CD4-positive, alpha-beta T cell treated with Interleukin-6 at 100 ng/mL for 8 hours (primary cell): ENCODE results near the gene GPLD1.

Experiments
- DNase-seq: peaks from one replicate; pipeline ENCODE4 v3.0.0-alpha.2; 2020; ENCODE audit warnings: mixed read lengths, low spot score

Gene GPLD1

GRCh38 chr6:24497254-24497970 is 8.0 kb upstream of the GPLD1 start:
- no peak for DNase-seq

GRCh38 chr6:24494821-24495795 is 5.7 kb upstream of the GPLD1 start, which contains the start of gene ALDH5A1:
TSS of gene ALDH5A1 (plus strand) at chr6:24494969. CDS start at chr6:24494997, 28 bp downstream.
- DNase-seq = peak; percentile 81

- DNase-seq = no peak
Measured at GRCh38 chr6:24493945-24494820, 4.8 kb upstream of the GPLD1 start.

GRCh38 chr6:24492475-24492874 is 3.1 kb upstream of the GPLD1 start:
- no peak for DNase-seq

- DNase-seq = no peak
Measured at GRCh38 chr6:24490948-24491347, 1.6 kb upstream of the GPLD1 start.

- no peak for DNase-seq
Measured at GRCh38 chr6:24489881-24490280, 503 bp upstream of the GPLD1 start.

- DNase-seq = no peak
Measured at GRCh38 chr6:24486065-24486464, 3.3 kb downstream of the GPLD1 start.

DNA sequence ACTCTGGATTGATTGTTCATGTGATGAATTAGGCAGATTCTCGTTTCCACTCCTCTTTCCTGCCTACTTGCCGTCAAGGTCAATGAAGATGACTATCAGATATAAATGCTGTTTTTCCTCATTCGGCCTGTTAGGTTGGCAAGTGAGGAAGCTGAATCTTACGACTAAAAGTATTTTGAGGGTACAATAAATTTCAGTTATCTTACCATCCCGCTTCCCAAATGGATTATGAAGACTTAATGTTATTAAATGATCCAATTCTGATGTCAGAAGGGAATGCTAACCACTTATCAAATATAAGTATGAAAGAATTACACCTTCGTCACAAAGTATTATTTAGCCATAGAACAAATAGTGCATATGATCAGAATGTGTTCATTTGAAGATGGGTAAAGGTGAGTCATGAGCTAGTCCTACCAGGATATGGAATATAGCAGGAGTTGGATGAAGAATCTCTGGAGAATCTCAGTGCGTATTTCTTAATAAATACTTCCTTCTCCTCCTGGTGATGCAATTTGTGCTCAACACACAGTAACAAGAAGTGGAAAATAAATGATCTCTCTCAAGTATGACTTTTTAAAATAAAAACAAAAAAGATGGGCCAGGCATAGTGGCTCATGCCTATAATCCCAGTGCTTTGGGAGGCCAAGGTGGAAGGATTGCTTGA is 4.6 kb downstream of the GPLD1 start:
- no peak for DNase-seq

- no peak for DNase-seq
Measured at GRCh38 chr6:24481449-24481848, 7.9 kb downstream of the GPLD1 start.

- no peak for DNase-seq
Measured at GRCh38 chr6:24480705-24481104, 8.7 kb downstream of the GPLD1 start.

DNA sequence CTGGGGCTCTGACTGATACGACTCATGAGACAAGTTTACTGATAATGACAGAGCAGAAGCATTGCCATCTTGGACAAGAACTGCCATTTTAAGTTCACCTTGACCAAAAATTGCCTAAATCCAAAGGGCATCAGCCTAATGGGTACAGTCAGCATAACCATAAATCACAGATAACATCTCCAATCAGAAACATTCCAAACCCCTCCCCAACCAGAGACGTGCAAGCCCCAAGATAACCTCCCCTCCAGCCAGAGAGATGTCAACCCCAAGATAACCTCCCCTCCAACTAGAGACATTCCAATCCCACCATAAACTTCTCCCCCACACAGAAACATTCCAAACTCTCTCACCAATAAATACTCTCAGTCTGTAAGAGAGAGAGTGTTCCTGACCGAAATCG is 10.5 kb downstream of the GPLD1 start:
- DNase-seq = no peak

- no peak for DNase-seq
Measured at GRCh38 chr6:24477070-24477469, 12.3 kb downstream of the GPLD1 start.

- no peak for DNase-seq
Measured at GRCh38 chr6:24476631-24477030, 12.7 kb downstream of the GPLD1 start.

DNA sequence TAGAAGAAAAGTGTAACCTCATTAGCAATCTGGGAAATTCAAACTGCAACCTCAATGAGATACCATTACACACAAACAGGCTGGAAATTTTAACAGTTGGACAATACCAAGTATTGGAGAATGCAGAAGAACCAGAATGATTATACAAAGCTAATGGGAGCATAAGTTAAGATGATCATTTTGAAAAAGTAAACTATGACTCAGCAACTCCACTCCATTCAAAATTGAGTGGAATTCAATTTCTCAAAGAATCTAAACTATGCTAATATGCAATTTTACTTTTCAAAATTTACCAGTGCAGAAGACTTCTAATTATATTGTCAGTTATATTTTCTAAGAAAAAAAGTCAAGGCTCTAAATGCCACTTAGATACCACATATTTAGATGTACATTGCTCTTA is 17.2 kb downstream of the GPLD1 start:
- DNase-seq = no peak

DNA sequence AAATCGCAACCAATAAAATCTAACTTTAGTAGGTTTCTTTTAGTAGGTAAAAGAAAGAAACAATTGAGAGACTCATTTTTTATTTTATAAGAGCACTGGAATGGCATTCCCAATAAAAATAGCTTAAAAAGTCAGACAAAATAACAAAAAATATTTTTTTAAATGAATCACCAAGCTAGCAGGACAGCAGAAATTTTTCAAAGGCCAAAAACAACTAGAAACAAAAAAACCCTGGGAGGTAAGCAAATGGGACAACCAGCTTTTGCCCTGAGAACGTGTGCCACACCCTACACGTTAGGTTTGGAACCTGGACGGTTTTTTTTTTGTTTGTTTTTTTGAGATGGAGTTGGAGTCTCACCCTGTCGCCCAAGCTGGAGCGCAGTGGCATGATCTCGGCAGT is 19.6 kb downstream of the GPLD1 start:
- no peak for DNase-seq

- no peak for DNase-seq
Measured at GRCh38 chr6:24464253-24465038, 24.9 kb downstream of the GPLD1 start.

DNA sequence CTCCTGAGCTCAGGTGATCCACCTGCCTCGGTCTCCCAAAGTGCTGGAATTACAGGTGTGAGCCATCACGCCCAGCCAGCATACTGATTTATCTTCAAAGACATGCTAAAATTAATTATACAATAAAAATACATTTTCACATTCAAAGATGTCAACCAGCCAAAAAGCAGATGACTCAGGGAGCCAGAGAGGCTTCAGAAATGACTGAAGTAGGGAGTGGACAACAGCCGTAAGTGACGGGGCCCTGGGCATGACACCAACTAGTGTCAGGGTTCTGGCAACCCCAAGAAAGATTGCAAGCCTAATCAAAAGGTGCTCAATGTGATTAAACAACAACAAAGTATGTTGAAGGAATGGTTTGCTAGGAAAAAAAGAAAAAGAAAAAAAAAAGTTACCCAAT is 28.4 kb downstream of the GPLD1 start:
- DNase-seq = no peak

- DNase-seq = no peak
Measured at GRCh38 chr6:24458941-24459340, 30.4 kb downstream of the GPLD1 start.

DNA sequence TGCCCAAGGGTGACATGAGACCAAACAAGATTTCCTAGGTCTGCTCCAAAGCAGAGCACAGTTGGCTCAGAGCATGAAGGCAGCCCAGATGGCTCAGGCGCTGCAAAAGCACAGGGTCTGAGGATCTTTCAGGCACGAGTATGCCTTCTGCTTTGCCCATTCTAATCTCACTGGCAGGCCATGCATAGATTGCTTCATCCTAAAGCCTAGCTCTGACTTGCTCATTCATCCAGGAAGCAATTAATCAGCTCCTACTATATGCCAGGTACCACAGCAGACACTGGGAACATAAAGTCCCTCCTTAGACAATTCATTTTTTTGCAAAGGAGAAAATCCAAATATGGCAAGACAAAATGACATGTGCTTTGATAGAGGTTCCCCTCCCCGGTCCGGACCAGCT is 31.2 kb downstream of the GPLD1 start:
- DNase-seq = no peak

- DNase-seq = no peak
Measured at GRCh38 chr6:24455061-24455460, 34.3 kb downstream of the GPLD1 start.

DNA sequence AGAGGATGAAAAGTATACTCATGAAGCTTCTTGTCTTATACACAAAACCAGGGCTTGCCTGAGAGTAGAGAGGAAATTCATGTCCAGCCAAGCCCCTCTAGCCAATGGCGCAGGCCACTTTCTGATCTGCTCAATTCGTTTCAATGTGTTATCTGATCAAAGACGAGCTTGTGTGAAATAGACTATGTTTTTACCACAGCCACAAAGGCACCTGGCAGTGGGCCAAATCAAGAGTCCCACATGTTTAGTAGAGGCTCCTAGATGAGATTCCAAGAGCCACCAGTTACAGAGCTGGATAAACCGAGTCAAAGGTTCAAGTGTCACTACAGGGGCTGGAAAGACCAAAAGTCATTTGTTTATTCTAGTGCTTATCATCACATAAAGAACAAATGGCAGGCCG is 34.9 kb downstream of the GPLD1 start:
- no peak for DNase-seq
